ENCODE results near the gene MALRD1. TPM values are rescaled to one million over a fixed set of nuclear protein-coding genes. Genes with fewer than 3 reads are reported as not detected.
A peak's percentile ranks its signal among the peaks of the same experiment; 100 is the strongest.

Gene MALRD1
- total RNA-seq, 1 donor from 2014 or later, result 0.45 TPM

DNA sequence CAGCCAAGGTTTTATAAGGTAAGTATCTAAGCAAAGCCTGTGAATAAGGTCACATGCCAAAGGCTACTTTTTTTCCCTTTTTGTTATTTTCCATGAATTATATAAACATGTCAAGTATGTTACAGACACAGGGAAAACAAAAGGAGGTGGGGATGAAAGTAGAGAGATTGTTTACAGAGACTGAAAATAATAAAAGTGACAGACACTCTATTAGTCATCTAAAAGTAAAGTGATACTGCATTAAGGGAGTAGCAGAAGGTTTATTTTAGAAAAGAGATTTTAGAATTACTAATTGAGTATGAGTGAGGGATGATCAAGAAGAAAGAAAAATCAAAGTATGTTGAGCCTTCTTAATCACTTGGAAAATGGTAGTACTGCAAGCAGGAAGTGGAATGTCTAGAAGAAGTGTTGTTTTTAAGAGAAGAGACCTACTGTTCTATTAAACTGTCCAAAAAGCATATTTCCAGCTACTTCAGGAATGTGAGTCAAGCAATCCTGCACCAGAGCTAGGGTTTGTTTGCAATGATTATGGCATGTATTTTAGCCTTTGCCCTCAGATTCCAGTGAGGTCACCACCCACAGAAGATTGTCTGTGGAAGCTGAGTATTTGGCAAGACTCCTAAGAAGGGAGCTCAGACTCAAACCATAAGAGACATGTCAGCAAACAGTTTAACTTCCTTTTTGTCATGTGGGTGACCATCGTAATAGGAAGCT lies 589.7 kb downstream of the MALRD1 start:
- no peaks in the 10 kb centered on the region for H3K79me2 ChIP-seq (ENCODE audit: insufficient read depth, low read length)
- H3K9me3 ChIP-seq (ENCODE audit: insufficient read depth, low read depth, low read length), result no peaks in the 10 kb centered on the region
- FAIRE-seq, result peak; percentile 63
- H3K4me3 ChIP-seq (ENCODE audit: insufficient read depth, low read depth, low read length), result peak overlapping the region; percentile 37
- TF ChIP-seq, protein P1, sequence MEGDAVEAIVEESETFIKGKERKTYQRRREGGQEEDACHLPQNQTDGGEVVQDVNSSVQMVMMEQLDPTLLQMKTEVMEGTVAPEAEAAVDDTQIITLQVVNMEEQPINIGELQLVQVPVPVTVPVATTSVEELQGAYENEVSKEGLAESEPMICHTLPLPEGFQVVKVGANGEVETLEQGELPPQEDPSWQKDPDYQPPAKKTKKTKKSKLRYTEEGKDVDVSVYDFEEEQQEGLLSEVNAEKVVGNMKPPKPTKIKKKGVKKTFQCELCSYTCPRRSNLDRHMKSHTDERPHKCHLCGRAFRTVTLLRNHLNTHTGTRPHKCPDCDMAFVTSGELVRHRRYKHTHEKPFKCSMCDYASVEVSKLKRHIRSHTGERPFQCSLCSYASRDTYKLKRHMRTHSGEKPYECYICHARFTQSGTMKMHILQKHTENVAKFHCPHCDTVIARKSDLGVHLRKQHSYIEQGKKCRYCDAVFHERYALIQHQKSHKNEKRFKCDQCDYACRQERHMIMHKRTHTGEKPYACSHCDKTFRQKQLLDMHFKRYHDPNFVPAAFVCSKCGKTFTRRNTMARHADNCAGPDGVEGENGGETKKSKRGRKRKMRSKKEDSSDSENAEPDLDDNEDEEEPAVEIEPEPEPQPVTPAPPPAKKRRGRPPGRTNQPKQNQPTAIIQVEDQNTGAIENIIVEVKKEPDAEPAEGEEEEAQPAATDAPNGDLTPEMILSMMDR (IDR thresholded peaks at IDR 0.05; ENCODE audit: insufficient read depth, low read depth, low read length), result no peak
- TF ChIP-seq EZH2 (IDR thresholded peaks at IDR 0.05; ENCODE audit: insufficient read depth, low read length), result no peak
- DNase-seq (ENCODE audit: low read depth), result peak; percentile 93
- H3K4me1 Mint-ChIP-seq (ENCODE audit: low read depth, unreplicated experiment), result peaks cover 22% of the 10 kb centered on the region
- H3K36me3 Mint-ChIP-seq (ENCODE audit: low read depth, unreplicated experiment), result no peaks in the 10 kb centered on the region
- H2AFZ ChIP-seq (ENCODE audit: low read depth, low read length), result peak overlapping the region; percentile 43
- H3K4me3 Mint-ChIP-seq (ENCODE audit: unreplicated experiment), result no peak overlapping the region
- H3K36me3 ChIP-seq (ENCODE audit: insufficient read depth, low read length), result no peaks in the 10 kb centered on the region
- H3K27ac ChIP-seq (ENCODE audit: low read depth, low read length), result peak overlapping the region; percentile 32
- H3K27me3 ChIP-seq (ENCODE audit: insufficient read depth, low read length), result no peaks in the 10 kb centered on the region
- H4K20me1 ChIP-seq (ENCODE audit: insufficient read depth, low read length), result no peaks in the 10 kb centered on the region
- no peaks in the 10 kb centered on the region for H3K9me3 Mint-ChIP-seq (ENCODE audit: unreplicated experiment)
- no peaks in the 10 kb centered on the region for H3K27me3 Mint-ChIP-seq (ENCODE audit: low read depth, unreplicated experiment)
- peak overlapping the region; percentile 99 for H3K27ac Mint-ChIP-seq (ENCODE audit: unreplicated experiment)
- H3K4me1 ChIP-seq (ENCODE audit: insufficient read depth, low read length), result no peaks in the 10 kb centered on the region
- H3K4me2 ChIP-seq (ENCODE audit: low read length), result peak overlapping the region; percentile 66
- no peak overlapping the region for H3K9ac ChIP-seq (ENCODE audit: low read length)

DNA sequence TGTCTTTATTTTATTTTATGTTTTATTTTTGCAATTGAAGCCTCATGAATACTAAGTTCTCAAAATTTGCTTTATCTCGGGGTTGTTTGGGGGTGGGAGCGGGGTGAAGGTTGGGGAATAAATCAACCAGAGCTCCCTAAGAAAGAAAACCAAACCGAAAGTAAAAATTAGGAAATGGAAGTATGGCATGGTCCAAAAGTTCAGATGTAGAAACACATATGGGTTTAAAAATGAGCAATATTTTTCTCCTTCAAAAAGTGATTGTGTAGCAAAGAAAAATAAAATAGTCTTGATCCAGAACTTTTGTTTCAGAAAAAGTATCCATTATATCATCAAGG lies 590.3 kb downstream of the MALRD1 start:
- H3K27me3 Mint-ChIP-seq (ENCODE audit: low read depth, unreplicated experiment), result no peaks in the 10 kb centered on the region
- Histone ChIP-seq H3K4me3 (ENCODE audit: insufficient read depth, low read depth, low read length) (peak overlapping the region; percentile 37), H3K4me2 (ENCODE audit: low read length) (peak overlapping the region; percentile 66), H3K4me1 (ENCODE audit: insufficient read depth, low read length) (no peaks in the 10 kb centered on the region), H3K27me3 (ENCODE audit: insufficient read depth, low read length) (no peaks in the 10 kb centered on the region), H4K20me1 (ENCODE audit: insufficient read depth, low read length) (no peaks in the 10 kb centered on the region), H2AFZ (ENCODE audit: low read depth, low read length) (no peak overlapping the region), H3K9ac (ENCODE audit: low read length) (no peak overlapping the region), H3K9me3 (ENCODE audit: insufficient read depth, low read depth, low read length) (no peaks in the 10 kb centered on the region), H3K36me3 (ENCODE audit: insufficient read depth, low read length) (no peaks in the 10 kb centered on the region), H3K27ac (ENCODE audit: low read depth, low read length) (peak overlapping the region; percentile 30), H3K79me2 (ENCODE audit: insufficient read depth, low read length) (no peaks in the 10 kb centered on the region)
- peaks cover 22% of the 10 kb centered on the region for H3K4me1 Mint-ChIP-seq (ENCODE audit: low read depth, unreplicated experiment)
- peak overlapping the region; percentile 99 for H3K27ac Mint-ChIP-seq (ENCODE audit: unreplicated experiment)
- FAIRE-seq (no peak), DNase-seq (ENCODE audit: low read depth) (no peak)
- H3K4me3 Mint-ChIP-seq (ENCODE audit: unreplicated experiment), result no peak overlapping the region
- TF ChIP-seq EZH2 (IDR thresholded peaks at IDR 0.05; ENCODE audit: insufficient read depth, low read length), result no peak
- TF ChIP-seq, protein P1 (IDR thresholded peaks at IDR 0.05; ENCODE audit: insufficient read depth, low read depth, low read length), result no peak
- H3K9me3 Mint-ChIP-seq (ENCODE audit: unreplicated experiment), result no peaks in the 10 kb centered on the region
- no peaks in the 10 kb centered on the region for H3K36me3 Mint-ChIP-seq (ENCODE audit: low read depth, unreplicated experiment)

DNA sequence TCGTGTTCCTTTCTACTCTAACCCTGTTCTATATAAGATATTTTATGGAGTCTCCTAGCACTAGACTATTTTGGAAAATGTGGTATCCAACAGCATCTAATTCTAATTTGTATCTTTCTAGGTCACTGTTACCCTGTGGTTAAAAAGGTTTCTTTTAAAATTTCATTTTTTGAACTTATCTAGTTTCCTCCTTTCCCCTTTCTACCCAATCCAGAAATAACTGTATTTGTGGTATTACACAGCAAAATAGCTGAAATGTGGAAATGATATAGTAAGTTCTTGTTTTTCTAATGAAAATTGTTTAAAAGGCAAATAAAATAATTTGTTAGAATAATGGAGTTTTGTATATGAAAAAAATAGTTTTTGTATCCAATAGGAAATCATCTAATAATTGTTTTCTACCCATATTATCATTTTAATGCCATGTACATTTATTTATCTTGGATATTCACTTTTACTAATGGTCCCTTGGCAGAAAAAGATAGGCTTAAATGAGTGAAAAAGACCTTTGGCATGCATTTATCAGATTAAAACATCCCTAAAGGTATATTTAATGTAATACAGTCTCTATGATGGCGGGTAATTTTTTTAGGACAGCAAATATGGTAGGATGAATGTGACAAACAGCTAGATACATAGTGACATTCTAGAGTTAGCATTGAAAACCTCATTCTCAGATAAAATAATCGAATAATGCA lies 592.1 kb downstream of the MALRD1 start:
- H3K27ac ChIP-seq (ENCODE audit: low read depth, low read length), result no peak overlapping the region
- DNase-seq (ENCODE audit: low read depth) (no peak), FAIRE-seq (no peak)
- no peak overlapping the region for H3K4me3 Mint-ChIP-seq (ENCODE audit: unreplicated experiment)
- TF ChIP-seq EZH2 (IDR thresholded peaks at IDR 0.05; ENCODE audit: insufficient read depth, low read length), result no peak
- TF ChIP-seq, protein P1 (IDR thresholded peaks at IDR 0.05; ENCODE audit: insufficient read depth, low read depth, low read length), result no peak
- no peaks in the 10 kb centered on the region for H3K4me1 ChIP-seq (ENCODE audit: insufficient read depth, low read length)
- H3K79me2 ChIP-seq (ENCODE audit: insufficient read depth, low read length), result no peaks in the 10 kb centered on the region
- H3K36me3 Mint-ChIP-seq (ENCODE audit: low read depth, unreplicated experiment), result no peaks in the 10 kb centered on the region
- H3K9ac ChIP-seq (ENCODE audit: low read length), result no peak overlapping the region
- no peak overlapping the region for H2AFZ ChIP-seq (ENCODE audit: low read depth, low read length)
- no peak overlapping the region for H3K4me3 ChIP-seq (ENCODE audit: insufficient read depth, low read depth, low read length)
- H3K9me3 ChIP-seq (ENCODE audit: insufficient read depth, low read depth, low read length), result no peaks in the 10 kb centered on the region
- no peak overlapping the region for H3K4me2 ChIP-seq (ENCODE audit: low read length)
- H3K27ac Mint-ChIP-seq (ENCODE audit: unreplicated experiment), result no peak overlapping the region
- H4K20me1 ChIP-seq (ENCODE audit: insufficient read depth, low read length), result no peaks in the 10 kb centered on the region
- no peaks in the 10 kb centered on the region for H3K36me3 ChIP-seq (ENCODE audit: insufficient read depth, low read length)
- H3K27me3 Mint-ChIP-seq (ENCODE audit: low read depth, unreplicated experiment), result no peaks in the 10 kb centered on the region
- H3K9me3 Mint-ChIP-seq (ENCODE audit: unreplicated experiment), result no peaks in the 10 kb centered on the region
- H3K27me3 ChIP-seq (ENCODE audit: insufficient read depth, low read length), result no peaks in the 10 kb centered on the region
- H3K4me1 Mint-ChIP-seq (ENCODE audit: low read depth, unreplicated experiment), result peaks cover 22% of the 10 kb centered on the region
